RWPE1 (cell line): ENCODE data around the gene CAMKK1.

Experiments used
- CTCF ChIA-PET: fragments of 350-600 bp; sonication (Branson Sonifier 250); formaldehyde crosslinking; extraction: SDS; loops from one replicate; lab custom pipeline; 2021; lab: Yijun Ruan, JAX
- POLR2A ChIA-PET: fragments of 400-600 bp; formaldehyde crosslinking; extraction: SDS; loops from one replicate; lab custom pipeline; 2020; ENCODE audit warnings: antibody characterized with exemption; ENCODE audit not compliant: low non-redundant PET; lab: Yijun Ruan, JAX
- DNase-seq: peaks from one replicate; pipeline ENCODE4 v3.0.0; 2012; ENCODE audit warnings: low spot score
- H3K27ac ChIP-seq: fragments of 450-650 bp; 2 replicates; pipeline ENCODE4 v1.5.1; 2017
- CTCF ChIP-seq: fragments of 450-650 bp; conservative IDR thresholded peaks from 2 replicates; pipeline ENCODE4 v1.5.1; 2017; ENCODE audit warnings: low read depth, mild to moderate bottlenecking

CAMKK1 gene

GRCh38 chr17:3866276-3866675 lies 26.6 kb downstream of the CAMKK1 start:
- H3K27ac ChIP-seq: no peak overlapping the region
- no peak for DNase-seq
- CTCF ChIA-PET: interaction anchor here (0.6 kb wide), 1 partner anchor 207 kb away, joined by 3 read pairs; no protein-coding TSS in a partner anchor
- POLR2A ChIA-PET: no interaction called here
- no peak for TF ChIP-seq CTCF

- TF ChIP-seq CTCF: no peak
- ChIA-PET CTCF (interaction anchor here (1.1 kb wide), 1 partner anchor 42 kb away, joined by 3 read pairs; no protein-coding TSS in a partner anchor), POLR2A (no interaction called here)
- DNase-seq: no peak
- peak overlapping the region; percentile 14; the same call in 1 of the 2 replicates for H3K27ac ChIP-seq
These were observed 27.7 kb downstream of the CAMKK1 start for GRCh38 chr17:3865176-3865575.

- ChIA-PET POLR2A (no interaction called here), CTCF (interaction anchor here (1.1 kb wide), 1 partner anchor 50 kb away, joined by 5 read pairs; no protein-coding TSS in a partner anchor)
- H3K27ac ChIP-seq: peak overlapping the region; percentile 14; the same call in 1 of the 2 replicates
- no peak for TF ChIP-seq CTCF
- no peak for DNase-seq
These were observed 28.3 kb downstream of the CAMKK1 start for GRCh38 chr17:3864534-3864933.

GRCh38 chr17:3861761-3862681 lies 30.8 kb downstream of the CAMKK1 start:
- 0 out of 2 replicates have a peak overlapping the region, but pooled peaks have one; percentile 9 for H3K27ac ChIP-seq
- ChIA-PET CTCF (interaction anchor here (0.5 to 0.6 kb wide), 2 partner anchors 220 to 1411 kb away, joined by 3 to 4 read pairs; no protein-coding TSS in a partner anchor), POLR2A (no interaction called here)
- no peak for DNase-seq
- TF ChIP-seq CTCF: no peak

- POLR2A ChIA-PET: no interaction called here
- DNase-seq: no peak
- CTCF ChIA-PET: interaction anchor here (0.7 to 1.7 kb wide), 3 partner anchors 15 to 124 kb away, joined by 3 to 5 read pairs (median 5); partner anchors contain the start of gene NCBP3
- H3K27ac ChIP-seq: no peak overlapping the region
- no peak for TF ChIP-seq CTCF
These were observed 31.7 kb downstream of the CAMKK1 start for GRCh38 chr17:3860939-3861700.

- no peak for TF ChIP-seq CTCF
- ChIA-PET POLR2A (no interaction called here), CTCF (interaction anchor here (1.1 to 1.7 kb wide), 2 partner anchors 14 to 122 kb away, joined by 3 to 5 read pairs; partner anchors contain the start of gene NCBP3)
- no peak overlapping the region for H3K27ac ChIP-seq
- DNase-seq: no peak
These were observed 32.9 kb downstream of the CAMKK1 start for GRCh38 chr17:3859940-3860339.
